ENCODE measurements around the gene TANGO2.

GRCh38 chr22:19974935-19975706 is 45.8 kb upstream of the TANGO2 start:
- no peak for TF ChIP-seq CTCF (IDR thresholded peaks at IDR 0.05)
- TF ChIP-seq EZH2 (IDR thresholded peaks at IDR 0.05): no peak
